CD14-positive monocyte (primary cell): Measurements from ENCODE around the gene SARS1. TPM values are rescaled to one million over a fixed set of nuclear protein-coding genes. Genes with fewer than 3 reads are reported as not detected.

Source experiments
- DNase-seq, 3 donors: peaks; one replicate each; pipeline ENCODE4 v3.0.0-alpha.2; 2011 to 2022
- H2AFZ ChIP-seq: 2 replicates; pipeline ENCODE4 v1.6.0; 2012; ENCODE audit warnings: mild to moderate bottlenecking, low read depth, low read length, inconsistent platforms; ENCODE audit not compliant: insufficient read depth, poor library complexity, severe bottlenecking
- H3K27ac ChIP-seq, 2 donors: 1 replicate in 1 of 2; 2 replicates in 1 of 2; pipeline ENCODE4 v1.5.1; 2012 to 2013; ENCODE audit warnings: low read length in 2 of 2, control low read depth in 1 of 2, inconsistent platforms in 1 of 2, low read depth in 1 of 2, mild to moderate bottlenecking in 1 of 2
- H3K27me3 ChIP-seq, 2 donors: one replicate each; pipeline versions ENCODE4 v1.6.0 to v1.6.1; 2011 to 2013; ENCODE audit warnings: low read length in 2 of 2; ENCODE audit not compliant: control insufficient read depth in 2 of 2, insufficient read depth in 2 of 2
- H3K36me3 ChIP-seq, 2 donors: replicated peaks in 1 of 2; 1 replicate in 1 of 2; 2 replicates in 1 of 2; pipeline versions ENCODE4 v1.5.1 to v1.6.1; 2012 to 2013; ENCODE audit warnings: low read length in 2 of 2, control low read depth in 1 of 2, inconsistent platforms in 1 of 2, mild to moderate bottlenecking in 1 of 2; ENCODE audit not compliant: insufficient read depth in 2 of 2, control insufficient read depth in 1 of 2
- H3K4me1 ChIP-seq, 2 donors: 1 replicate in 1 of 2; 2 replicates in 1 of 2; pipeline versions ENCODE4 v1.5.1 to v1.6.1; 2012 to 2013; ENCODE audit warnings: low read length in 2 of 2, control low read depth in 1 of 2, inconsistent platforms in 1 of 2, mild to moderate bottlenecking in 1 of 2, moderate library complexity in 1 of 2; ENCODE audit not compliant: insufficient read depth in 2 of 2, control insufficient read depth in 1 of 2
- H3K4me2 ChIP-seq: replicated peaks from 2 replicates; pipeline ENCODE3; 2012; ENCODE audit warnings: low read length, moderate library complexity, mild to moderate bottlenecking; ENCODE audit not compliant: poor library complexity, severe bottlenecking; ENCODE audit errors: extremely low read depth
- H3K4me3 ChIP-seq, 3 experiments: fragments of 200-600 bp in 1 of 3; sonication (generic) in 1 of 3; replicated peaks in 1 of 3; 1 replicate in 2 of 3; 2 replicates in 1 of 3; pipeline ENCODE4 v1.5.1; 2011 to 2013; ENCODE audit warnings: low read length in 3 of 3, mild to moderate bottlenecking in 3 of 3, control low read depth in 2 of 3, low read depth in 2 of 3, inconsistent platforms in 1 of 3, moderate library complexity in 1 of 3
- H3K79me2 ChIP-seq: 2 replicates; pipeline ENCODE4 v1.6.0; 2012; ENCODE audit warnings: mild to moderate bottlenecking, control low read depth, inconsistent platforms, low read length, moderate library complexity; ENCODE audit not compliant: insufficient read depth
- H3K9ac ChIP-seq: 2 replicates; pipeline ENCODE4 v1.6.0; 2017; ENCODE audit warnings: low read length, mild to moderate bottlenecking; ENCODE audit not compliant: insufficient read depth, poor library complexity, severe bottlenecking
- H3K9me3 ChIP-seq, 2 donors: replicated peaks in 1 of 2; 1 replicate in 1 of 2; 2 replicates in 1 of 2; pipeline versions ENCODE4 v1.5.1 to v1.6.1; 2012 to 2013; ENCODE audit warnings: low read length in 2 of 2, control low read depth in 1 of 2; ENCODE audit not compliant: control insufficient read depth in 1 of 2, insufficient read depth in 1 of 2
- H4K20me1 ChIP-seq: 2 replicates; pipeline ENCODE4 v1.6.0; 2012; ENCODE audit warnings: mild to moderate bottlenecking, low read length, control low read depth, moderate library complexity; ENCODE audit not compliant: insufficient read depth
- H3K27ac Mint-ChIP-seq, 7 donors: one replicate each; pipeline ENCODE4 v1.8.0; 2020; ENCODE audit warnings: mild to moderate bottlenecking in 7 of 7, mixed read lengths in 7 of 7, moderate library complexity in 6 of 7, inconsistent platforms in 2 of 7
- H3K27me3 Mint-ChIP-seq, 3 donors: one replicate each; pipeline ENCODE4 v1.8.0; 2021 to 2022; ENCODE audit warnings: low read depth in 3 of 3, mild to moderate bottlenecking in 3 of 3, mixed read lengths in 3 of 3, moderate library complexity in 3 of 3, inconsistent platforms in 1 of 3
- H3K36me3 Mint-ChIP-seq, 2 donors: one replicate each; pipeline ENCODE4 v1.8.0; 2020; ENCODE audit warnings: mixed read lengths in 2 of 2, inconsistent platforms in 1 of 2, mild to moderate bottlenecking in 1 of 2
- H3K4me1 Mint-ChIP-seq: one replicate; pipeline ENCODE4 v1.8.0; 2020; ENCODE audit warnings: mild to moderate bottlenecking, mixed read lengths
- H3K4me3 Mint-ChIP-seq, 2 donors: one replicate each; pipeline ENCODE4 v1.8.0; 2020; ENCODE audit warnings: mild to moderate bottlenecking in 2 of 2, mixed read lengths in 2 of 2, moderate library complexity in 1 of 2
- H3K9me3 Mint-ChIP-seq, 7 donors: one replicate each; pipeline ENCODE4 v1.8.0; 2020 to 2022; ENCODE audit warnings: mixed read lengths in 7 of 7, mild to moderate bottlenecking in 6 of 7, moderate library complexity in 6 of 7, inconsistent platforms in 2 of 7
- CTCF ChIP-seq: fragments of 200-600 bp; IDR thresholded peaks from one replicate; pipeline ENCODE4 v1.8.0; 2022; ENCODE audit warnings: antibody characterized with exemption, mild to moderate bottlenecking
- WGBS: methylation state at CpG from one replicate; pipeline ENCODE4 v1.1.5; 2013; ENCODE audit warnings: missing lambda C conversion rate; ENCODE audit not compliant: insufficient coverage; 5-methylcytosine and 5-hydroxymethylcytosine counted together
- intact Hi-C, 2 donors: fragments of 100-400 bp; cut with micrococcal nuclease; formaldehyde crosslinking; loops; one replicate each; pipeline versions ENCODE4 v1.15.0 to v1.15.1; 2023
- polyA plus RNA-seq, 3 donors: library from polyadenylated mRNA; depleted of rRNA in 1 of 3; unstranded in 2 of 3; stranded (reverse) in 1 of 3; fragments of 300-500 nt in 2 of 3; fragments of >200 nt in 1 of 3; fragmentation: Illumina TruSeq in 2 of 3; gene quantifications; 1 replicate in 2 of 3; 2 replicates in 1 of 3; pipeline ENCODE4 v1.2.3, GENCODE V29; 2012 to 2021

The SARS1 gene
- polyA plus RNA-seq, 3 donors = 70.1 to 107 (median 99.1) TPM

GRCh38 chr1:109274533-109275476 lies 61.1 kb downstream of the SARS1 start:
- H4K20me1 ChIP-seq = no peaks in the 10 kb centered on the region
- H3K9ac ChIP-seq = peak overlapping the region; percentile 15
- Mint-ChIP-seq H3K4me3 (peak overlapping the region in 1 of 2 donors; percentile 55), H3K4me1 (peaks cover 33% of the 10 kb centered on the region), H3K36me3 (peaks cover 6 to 7% of the 10 kb centered on the region in 2 donors), H3K9me3 (no peaks in the 10 kb centered on the region), H3K27me3 (peaks cover 6 to 10% (median 8%) of the 10 kb centered on the region in 3 donors), H3K27ac (peak overlapping the region in 2 of 7 donors; percentile 23 to 75)
- peaks cover 5 to 15% of the 10 kb centered on the region in 2 donors for H3K36me3 ChIP-seq
- 91% methylated on average over 10 of the region's 24 CpGs for WGBS
- DNase-seq = no peak
- H3K4me3 ChIP-seq = no peak overlapping the region
- no peak overlapping the region for H3K4me2 ChIP-seq
- TF ChIP-seq CTCF = no peak
- peaks cover 12 to 25% of the 10 kb centered on the region in 2 donors for H3K4me1 ChIP-seq
- intact Hi-C loops = loop anchor here in 1 of 2 donors (10.0 kb wide), 1 partner anchor 260 kb away; the partner anchor contains the start of gene GPR61
- no peak overlapping the region for H3K27ac ChIP-seq
- H2AFZ ChIP-seq = peak overlapping the region; percentile 63
- H3K9me3 ChIP-seq = no peaks in the 10 kb centered on the region
- no peaks in the 10 kb centered on the region for H3K27me3 ChIP-seq
- no peaks in the 10 kb centered on the region for H3K79me2 ChIP-seq

- Histone ChIP-seq H3K36me3 (peaks cover 7 to 25% of the 10 kb centered on the region in 2 donors), H3K27ac (no peak overlapping the region), H3K27me3 (no peaks in the 10 kb centered on the region), H4K20me1 (no peaks in the 10 kb centered on the region), H3K4me2 (no peak overlapping the region), H3K4me3 (no peak overlapping the region), H3K4me1 (peaks cover 21 to 34% of the 10 kb centered on the region in 2 donors), H3K79me2 (peaks cover 8% of the 10 kb centered on the region), H2AFZ (no peak overlapping the region), H3K9ac (no peak overlapping the region), H3K9me3 (no peaks in the 10 kb centered on the region)
- intact Hi-C loops = loop anchor here (2.0 to 10.0 kb wide), 3 partner anchors 123 to 259 kb away; partner anchors contain the start of gene GPR61 (in 1 of the 2)
- no peak for TF ChIP-seq CTCF
- no peak overlapping the region for H3K4me3 Mint-ChIP-seq
- H3K4me1 Mint-ChIP-seq = peaks cover 43% of the 10 kb centered on the region
- H3K36me3 Mint-ChIP-seq = peaks cover 11 to 17% of the 10 kb centered on the region in 2 donors
- H3K27me3 Mint-ChIP-seq = peaks cover 4 to 10% (median 8%) of the 10 kb centered on the region in 3 donors
- no peak for DNase-seq
- WGBS = 93% methylated on average over 9 of the region's 9 CpGs
- H3K9me3 Mint-ChIP-seq = no peaks in the 10 kb centered on the region
- peak overlapping the region in 1 of 7 donors; percentile 76 for H3K27ac Mint-ChIP-seq
Measured at GRCh38 chr1:109275706-109276345, 62.1 kb downstream of the SARS1 start.
